H1 (cell line): ENCODE data around the gene RFC3. TPM values are rescaled to one million over a fixed set of nuclear protein-coding genes. Genes with fewer than 3 reads are reported as not detected.

Experiments
- CTCF ChIA-PET: fragments of 300-600 bp; sonication (Branson Sonifier 250); formaldehyde crosslinking; loops from one replicate; lab custom pipeline; 2021; ENCODE audit not compliant: partially characterized antibody; lab: Charles Lee
- POLR2A ChIA-PET: fragments of 300-600 bp; sonication (Branson Sonifier 250); formaldehyde crosslinking; loops from one replicate; lab custom pipeline; 2021; ENCODE audit warnings: inconsistent platforms; ENCODE audit not compliant: partially characterized antibody; lab: Charles Lee
- DNase-seq, 2 experiments: peaks; one replicate each; pipeline versions ENCODE4 v3.0.0 to v3.0.0-alpha.2; 2010 to 2022; ENCODE audit warnings: low spot score in 2 of 2, low read depth in 1 of 2, mixed read lengths in 1 of 2
- FAIRE-seq: peaks from 2 replicates; lab custom pipeline; 2011; peaks lifted over from hg19 to GRCh38; lab: Jason Lieb, UNC
- H2AFZ ChIP-seq: 2 replicates; pipeline ENCODE4 v1.8.1; 2012; ENCODE audit warnings: low read length, inconsistent platforms
- H2AK5ac ChIP-seq: 2 replicates; pipeline ENCODE4 v1.6.1; 2013; ENCODE audit warnings: low read depth, low read length
- H2BK120ac ChIP-seq: replicated peaks from 2 replicates; pipeline ENCODE3; 2013; ENCODE audit warnings: low read depth, low read length, inconsistent platforms
- H2BK12ac ChIP-seq: 2 replicates; pipeline ENCODE4 v1.6.1; 2013; ENCODE audit warnings: low read depth, low read length
- H2BK15ac ChIP-seq: 2 replicates; pipeline ENCODE4 v1.6.1; 2013; ENCODE audit warnings: low read length
- H2BK20ac ChIP-seq: 2 replicates; pipeline ENCODE4 v1.6.1; 2013; ENCODE audit warnings: low read length
- H2BK5ac ChIP-seq: 2 replicates; pipeline ENCODE4 v1.6.1; 2013; ENCODE audit warnings: low read depth, low read length
- H3K14ac ChIP-seq: 2 replicates; pipeline ENCODE4 v1.6.1; 2013; ENCODE audit warnings: inconsistent platforms; ENCODE audit not compliant: insufficient read length
- H3K18ac ChIP-seq: 2 replicates; pipeline ENCODE4 v1.6.1; 2013; ENCODE audit warnings: low read length; ENCODE audit errors: extremely low read depth
- H3K23ac ChIP-seq: 2 replicates; pipeline ENCODE4 v1.6.1; 2013; ENCODE audit warnings: inconsistent platforms; ENCODE audit not compliant: insufficient read length
- H3K23me2 ChIP-seq: 2 replicates; pipeline ENCODE4 v1.6.1; 2013; ENCODE audit warnings: low read depth, low read length
- H3K27ac ChIP-seq: 2 replicates; pipeline ENCODE4 v1.6.1; 2011; ENCODE audit warnings: low read depth, low read length, inconsistent platforms
- H3K27me3 ChIP-seq, 4 experiments: replicated peaks in 1 of 4; 1 replicate in 1 of 4; 2 replicates in 3 of 4; pipeline versions ENCODE4 v1.6.1 to v1.8.1; 2011 to 2013; ENCODE audit warnings: low read length in 3 of 4, mild to moderate bottlenecking in 3 of 4, inconsistent platforms in 2 of 4, mixed read lengths in 2 of 4, moderate library complexity in 1 of 4; ENCODE audit not compliant: control insufficient read depth in 3 of 4, insufficient read depth in 3 of 4; ENCODE audit errors: extremely low read depth in 1 of 4
- H3K36me3 ChIP-seq, 4 experiments: 2 replicates each; pipeline versions ENCODE4 v1.6.1 to v1.8.1; 2011 to 2013; ENCODE audit warnings: mild to moderate bottlenecking in 4 of 4, low read length in 3 of 4, moderate library complexity in 2 of 4, control low read depth in 1 of 4, inconsistent platforms in 1 of 4; ENCODE audit not compliant: insufficient read depth in 4 of 4, control insufficient read depth in 2 of 4
- H3K4ac ChIP-seq: replicated peaks from 2 replicates; pipeline ENCODE3; 2013; ENCODE audit warnings: low read length, low read depth, mixed read lengths, inconsistent platforms; ENCODE audit not compliant: insufficient read length
- H3K4me1 ChIP-seq, 4 experiments: replicated peaks in 1 of 4; 1 replicate in 1 of 4; 2 replicates in 3 of 4; pipeline versions ENCODE4 v1.6.1 to v1.8.1; 2011 to 2013; ENCODE audit warnings: low read length in 3 of 4, inconsistent platforms in 2 of 4, mixed read lengths in 1 of 4; ENCODE audit not compliant: insufficient read depth in 4 of 4, control insufficient read depth in 3 of 4
- H3K4me2 ChIP-seq, 2 experiments: 2 replicates each; pipeline versions ENCODE4 v1.6.1 to v1.8.1; 2011 to 2013; ENCODE audit warnings: low read depth in 2 of 2, low read length in 2 of 2, control low read depth in 1 of 2, inconsistent platforms in 1 of 2, mild to moderate bottlenecking in 1 of 2; ENCODE audit not compliant: insufficient read depth in 1 of 2
- H3K4me3 ChIP-seq, 4 experiments: fragments of 200-600, 300-600 bp in 1 of 4; sonication (generic), shearing (Covaris generic), sonication (Bioruptor Twin) in 1 of 4; 2 replicates each; pipeline versions ENCODE4 v1.5.1 to v1.8.1; 2011 to 2016; ENCODE audit warnings: low read length in 4 of 4, low read depth in 3 of 4, control low read depth in 2 of 4, inconsistent platforms in 2 of 4, mild to moderate bottlenecking in 2 of 4, mixed read lengths in 1 of 4, moderate library complexity in 1 of 4; ENCODE audit not compliant: insufficient read depth in 2 of 4; ENCODE audit errors: extremely low read depth in 1 of 4
- H3K56ac ChIP-seq: replicated peaks from 2 replicates; pipeline ENCODE3; 2013; ENCODE audit warnings: low read depth, mild to moderate bottlenecking, mixed read lengths, low read length, inconsistent platforms; ENCODE audit not compliant: insufficient read length
- H3K79me1 ChIP-seq: 2 replicates; pipeline ENCODE4 v1.6.1; 2013; ENCODE audit warnings: low read depth, low read length, control low read depth
- H3K79me2 ChIP-seq, 2 experiments: 2 replicates each; pipeline versions ENCODE4 v1.6.1 to v1.8.1; 2012 to 2013; ENCODE audit warnings: low read length in 2 of 2, mild to moderate bottlenecking in 2 of 2, inconsistent platforms in 1 of 2; ENCODE audit not compliant: insufficient read depth in 2 of 2, control insufficient read depth in 1 of 2
- H3K9ac ChIP-seq, 4 experiments: replicated peaks in 1 of 4; 1 replicate in 1 of 4; 2 replicates in 3 of 4; pipeline versions ENCODE4 v1.6.1 to v1.8.1; 2011 to 2013; ENCODE audit warnings: low read depth in 3 of 4, low read length in 3 of 4, control low read depth in 2 of 4, mild to moderate bottlenecking in 2 of 4, moderate library complexity in 2 of 4, inconsistent platforms in 1 of 4; ENCODE audit errors: extremely low read depth in 1 of 4
- H3K9me3 ChIP-seq, 2 experiments: 2 replicates each; pipeline versions ENCODE4 v1.6.1 to v1.8.1; 2012 to 2013; ENCODE audit warnings: mild to moderate bottlenecking in 2 of 2, moderate library complexity in 2 of 2, control low read depth in 1 of 2, inconsistent platforms in 1 of 2, low read depth in 1 of 2, low read length in 1 of 2, mixed read lengths in 1 of 2; ENCODE audit not compliant: insufficient read depth in 2 of 2
- H4K20me1 ChIP-seq, 2 experiments: replicated peaks in 1 of 2; 2 replicates each; pipeline versions ENCODE3 to v1.8.1; 2011 to 2013; ENCODE audit warnings: inconsistent platforms in 2 of 2, low read length in 2 of 2, mild to moderate bottlenecking in 1 of 2; ENCODE audit not compliant: insufficient read depth in 2 of 2, control insufficient read depth in 1 of 2
- H4K5ac ChIP-seq: 2 replicates; pipeline ENCODE4 v1.6.1; 2013; ENCODE audit warnings: low read length, low read depth, mixed read lengths, inconsistent platforms; ENCODE audit not compliant: insufficient read length
- H4K8ac ChIP-seq: 2 replicates; pipeline ENCODE4 v1.8.0; 2013; ENCODE audit warnings: mild to moderate bottlenecking, moderate library complexity, low read length, inconsistent platforms; ENCODE audit not compliant: insufficient read depth; ENCODE audit errors: extremely low read depth
- H4K91ac ChIP-seq: replicated peaks from 2 replicates; pipeline ENCODE3; 2013; ENCODE audit warnings: low read length, mixed read lengths, inconsistent platforms; ENCODE audit not compliant: insufficient read length
- ATF3 ChIP-seq: IDR thresholded peaks from 2 replicates; pipeline ENCODE4 v1.6.1; 2011; ENCODE audit warnings: low read depth, mild to moderate bottlenecking, low read length; ENCODE audit not compliant: insufficient read depth
- CHD2 ChIP-seq: IDR thresholded peaks from 2 replicates; pipeline ENCODE4 v1.6.1; 2012; ENCODE audit warnings: low read length, improper control_type of control experiment
- POLR2A ChIP-seq, 2 experiments: IDR thresholded peaks; 1 replicate in 1 of 2; 2 replicates in 1 of 2; pipeline ENCODE4 v1.6.1; 2011; ENCODE audit warnings: low read depth in 2 of 2, low read length in 2 of 2, mild to moderate bottlenecking in 2 of 2; ENCODE audit errors: control extremely low read depth in 1 of 2
- WGBS, 2 experiments: shearing (Covaris generic) in 1 of 2; methylation state at CpG; one replicate each; pipeline versions ENCODE4 v1.1.6 to v1.1.7; 2013 to 2015; ENCODE audit warnings: low lambda C conversion rate in 2 of 2, mixed read lengths in 2 of 2, inconsistent platforms in 1 of 2, low coverage in 1 of 2, missing lambda C conversion rate in 1 of 2; ENCODE audit not compliant: insufficient replicate concordance in 2 of 2, insufficient coverage in 1 of 2, insufficient read length in 1 of 2; ENCODE audit errors: extremely low coverage in 1 of 2, missing lambda C conversion rate in 1 of 2; 5-methylcytosine and 5-hydroxymethylcytosine counted together
- polyA plus RNA-seq, 7 experiments: library from polyadenylated mRNA; depleted of rRNA in 3 of 7; stranded (reverse) in 5 of 7; unstranded in 2 of 7; fragments of >200 nt in 5 of 7; fragments of 200-250 nt in 2 of 7; gene quantifications; 1 replicate in 5 of 7; 2 replicates in 1 of 7; 4 replicates in 1 of 7; pipeline versions ENCODE4 v1.2.1 to v1.2.3, GENCODE V29; 2011 to 2013; ENCODE audit warnings: missing spikeins in 2 of 7, mixed read lengths in 2 of 7
- total RNA-seq: library from RNA; stranded (reverse); fragmentation: NEBNext Ultra II Directional; extraction: Animal tissue kit (Norgen Biotek cat#: 25700); gene quantifications from 2 replicates; pipeline ENCODE4 v1.2.1, GENCODE V29; 2021

The RFC3 gene
- total and polyA plus RNA-seq, 2 of the 8 experiments (the other 6 are each of a cell fraction or from before 2014, with no cell fraction given), result 26.4 to 45.6 TPM

GRCh38 chr13:33865945-33866344 is 48.0 kb downstream of the RFC3 start:
- no peak overlapping the region for H2AFZ ChIP-seq
- H4K5ac ChIP-seq, result no peak overlapping the region
- DNase-seq (no peak), FAIRE-seq (no peak)
- no peak overlapping the region for H3K4ac ChIP-seq
- no peaks in the 10 kb centered on the region for H3K79me2 ChIP-seq
- H3K23ac ChIP-seq, result no peak overlapping the region
- no peak overlapping the region for H3K56ac ChIP-seq
- no peak overlapping the region for H2BK120ac ChIP-seq
- no peak overlapping the region for H2BK12ac ChIP-seq
- no peak overlapping the region for H3K27ac ChIP-seq
- no peak overlapping the region for H2BK15ac ChIP-seq
- H3K4me2 ChIP-seq, result no peak overlapping the region
- no peak overlapping the region for H3K9ac ChIP-seq
- H2BK5ac ChIP-seq, result no peak overlapping the region
- H3K27me3 ChIP-seq, result no peaks in the 10 kb centered on the region
- 96% methylated on average over 4 of the region's 4 CpGs; no CpG with 5 or more reads in 1 of the 2 experiments for WGBS, 2 experiments
- H3K14ac ChIP-seq, result no peak overlapping the region
- H3K4me3 ChIP-seq, result no peak overlapping the region
- ChIA-PET POLR2A (no interaction called here), CTCF (interaction anchor here (3.4 kb wide), 1 partner anchor 12 kb away, joined by 17 read pairs; no protein-coding TSS in a partner anchor)
- no peaks in the 10 kb centered on the region for H3K23me2 ChIP-seq
- TF ChIP-seq POLR2A (IDR thresholded peaks at IDR 0.05; ENCODE audit: control extremely low read depth in 1 of 2, low read depth in 2 of 2, low read length in 2 of 2) (no peak), CHD2 (no peak), ATF3 (no peak)
- no peaks in the 10 kb centered on the region; the same call in 1 of the 2 replicates for H3K79me1 ChIP-seq
- H3K9me3 ChIP-seq, result no peaks in the 10 kb centered on the region
- H3K18ac ChIP-seq, result no peak overlapping the region
- no peak overlapping the region for H2AK5ac ChIP-seq
- H4K20me1 ChIP-seq, result no peaks in the 10 kb centered on the region
- H2BK20ac ChIP-seq, result no peak overlapping the region
- no peak overlapping the region for H4K8ac ChIP-seq
- H3K4me1 ChIP-seq, result no peaks in the 10 kb centered on the region
- no peak overlapping the region for H4K91ac ChIP-seq
- H3K36me3 ChIP-seq, result peaks cover 0 to 3% (median 0%) of the 10 kb centered on the region in 4 experiments; a peak in 2 of 8 replicates
